HepG2 (cell line): ENCODE results near the gene DIRAS3. TPM values are rescaled to one million over a fixed set of nuclear protein-coding genes. Genes with fewer than 3 reads are reported as not detected.

Experiments
- polyA plus RNA-seq, 8 experiments: library from polyadenylated mRNA; depleted of rRNA in 3 of 8; stranded (reverse) in 7 of 8; unstranded in 1 of 8; fragments of >200 nt; fragmentation: Illumina TruSeq in 4 of 8; extraction: Trizol in 4 of 8; gene quantifications; 2 replicates each; pipeline versions ENCODE4 v1.2.1 to v1.2.3, GENCODE V29; 2011 to 2016; ENCODE audit warnings: low read depth in 4 of 8, missing spikeins in 1 of 8, mixed read lengths in 1 of 8; ENCODE audit not compliant: insufficient read depth in 1 of 8
- total RNA-seq, 5 experiments: library from RNA; depleted of rRNA; stranded (reverse); fragments of >200 nt; fragmentation: Illumina TruSeq; extraction: Trizol; gene quantifications; 2 replicates each; pipeline ENCODE4 v1.2.3, GENCODE V29; 2016; ENCODE audit warnings: low read depth in 1 of 5

The DIRAS3 gene
- total and polyA plus RNA-seq, 2 of the 13 experiments (the other 11 are each of a cell fraction or from before 2014, with no cell fraction given): not detected

Other genes with a start within 250 kb of the DIRAS3 start
- 0.11 and 0.17 TPM in 2 replicates for gene GNG12, start 217.2 kb downstream of the DIRAS3 start, total RNA-seq (2016; rRNA removed; fragmentation: Illumina TruSeq; extraction: Trizol)
- 0.11 and 0.17 TPM in 2 replicates for gene GNG12, start 217.2 kb downstream of the DIRAS3 start, polyA plus RNA-seq (2011; rRNA removed)
- gene WLS, start 181.9 kb upstream of the DIRAS3 start, total RNA-seq (2016; rRNA removed; fragmentation: Illumina TruSeq; extraction: Trizol): not detected in 2 replicates
- 0.20 TPM in 1 of 2 replicates, not detected in the other for gene WLS, start 181.9 kb upstream of the DIRAS3 start, polyA plus RNA-seq (2011; rRNA removed)